HCT116 (cell line): ENCODE results near the gene EYA2. TPM values are rescaled to one million over a fixed set of nuclear protein-coding genes. Genes with fewer than 3 reads are reported as not detected.

Experiments used
- ATAC-seq: fragments of 200-7000 bp; cut with Tn5 transposase; 2 replicates; pipeline ENCODE4 v1.9.1; 2020; ENCODE audit warnings: mild to moderate bottlenecking, moderate library complexity
- BruUV-seq: library from RNA; stranded (reverse); fragments of 400-500 nt; replicated peaks from 2 replicates; lab custom pipeline; 2021; lab: Mats Ljungman, UMichigan
- CTCF ChIA-PET: fragments of 300-600 bp; sonication (Branson Sonifier 250); formaldehyde crosslinking; loops from one replicate; lab custom pipeline; 2021; ENCODE audit warnings: antibody characterized with exemption; lab: Charles Lee
- POLR2A ChIA-PET: fragments of 300-600, 350-600 bp; sonication (Branson Sonifier 250); formaldehyde crosslinking; loops from one replicate; lab custom pipeline; 2021; ENCODE audit warnings: antibody characterized with exemption; lab: Charles Lee
- RAD21 ChIA-PET, 2 experiments: fragments of 300-600 bp; sonication (Branson Sonifier 250); formaldehyde crosslinking; loops; one replicate each; lab custom pipeline; 2023; ENCODE audit warnings: low total read pairs in 2 of 2; ENCODE audit not compliant: uncharacterized antibody in 2 of 2, unreplicated experiment in 2 of 2, low non-redundant PET in 1 of 2; lab: Charles Lee
- DNase-seq: peaks from one replicate; pipeline ENCODE4 v3.0.0-alpha.2; 2010; ENCODE audit warnings: low read depth, low spot score
- H2AFZ ChIP-seq: fragments of 200-600 bp; shearing (Covaris generic), sonication (generic); 2 replicates; pipeline ENCODE4 v1.6.1; 2017; ENCODE audit warnings: low read depth, mixed run types, mixed read lengths, antibody characterized with exemption, low read length; ENCODE audit not compliant: poor library complexity, severe bottlenecking
- H3K27ac ChIP-seq: 2 replicates; pipeline ENCODE4 v1.5.1; 2012; ENCODE audit warnings: low read depth, low read length
- H3K27me3 ChIP-seq: fragments of 200-600 bp; sonication (generic); 2 replicates; pipeline ENCODE4 v1.6.1; 2016; ENCODE audit warnings: mixed run types, low read length, mixed read lengths; ENCODE audit not compliant: insufficient read depth
- H3K36me3 ChIP-seq, 2 experiments: fragments of 200-500 bp in 1 of 2; fragments of 200-600 bp in 1 of 2; sonication (Bioruptor generic) in 1 of 2; sonication (generic) in 1 of 2; 2 replicates each; pipeline versions ENCODE4 v1.5.1 to v1.6.1; 2014 to 2016; ENCODE audit warnings: low read length in 2 of 2, inconsistent platforms in 1 of 2, mixed read lengths in 1 of 2, mixed run types in 1 of 2; ENCODE audit not compliant: insufficient read depth in 2 of 2, control insufficient read depth in 1 of 2
- H3K4me1 ChIP-seq, 2 experiments: fragments of 200-600 bp in 1 of 2; sonication (generic) in 1 of 2; 2 replicates each; pipeline versions ENCODE4 v1.5.1 to v1.6.1; 2012 to 2017; ENCODE audit warnings: low read length in 2 of 2, inconsistent platforms in 1 of 2, mild to moderate bottlenecking in 1 of 2, mixed read lengths in 1 of 2, mixed run types in 1 of 2, moderate library complexity in 1 of 2; ENCODE audit not compliant: insufficient read depth in 2 of 2, control insufficient read depth in 1 of 2
- H3K4me2 ChIP-seq: fragments of 200-600 bp; sonication (generic); 2 replicates; pipeline ENCODE4 v1.6.1; 2017; ENCODE audit warnings: mixed run types, low read length, mixed read lengths
- H3K4me3 ChIP-seq, 2 experiments: fragments of 200-600 bp in 1 of 2; sonication (generic) in 1 of 2; replicated peaks in 1 of 2; 2 replicates each; pipeline ENCODE4 v1.5.1; 2011 to 2016; ENCODE audit warnings: low read length in 2 of 2, control low read depth in 1 of 2, low read depth in 1 of 2, mild to moderate bottlenecking in 1 of 2, mixed read lengths in 1 of 2, mixed run types in 1 of 2
- H3K79me2 ChIP-seq: fragments of 200-600 bp; sonication (generic); 2 replicates; pipeline ENCODE4 v1.6.1; 2017; ENCODE audit warnings: mild to moderate bottlenecking, mixed run types, low read length, moderate library complexity, mixed read lengths; ENCODE audit not compliant: insufficient read depth
- H3K9ac ChIP-seq: fragments of 200-600 bp; sonication (generic); 2 replicates; pipeline ENCODE4 v1.6.1; 2016; ENCODE audit warnings: low read length, mixed read lengths
- H3K9me2 ChIP-seq: fragments of 200-600 bp; sonication (generic), shearing (Covaris generic); 2 replicates; pipeline ENCODE4 v1.6.1; 2017; ENCODE audit warnings: mixed run types, mild to moderate bottlenecking, moderate library complexity; ENCODE audit not compliant: insufficient read depth
- H3K9me3 ChIP-seq, 2 experiments: fragments of 200-500 bp in 1 of 2; fragments of 200-600 bp in 1 of 2; sonication (Bioruptor generic) in 1 of 2; sonication (generic) in 1 of 2; 2 replicates each; pipeline ENCODE4 v1.6.1; 2014 to 2017; ENCODE audit warnings: low read length in 2 of 2, mixed read lengths in 2 of 2, inconsistent platforms in 1 of 2, low read depth in 1 of 2, mild to moderate bottlenecking in 1 of 2, mixed run types in 1 of 2, moderate library complexity in 1 of 2; ENCODE audit not compliant: control insufficient read depth in 1 of 2, insufficient read depth in 1 of 2
- H4K20me1 ChIP-seq: fragments of 200-600 bp; sonication (generic), shearing (Covaris generic); 2 replicates; pipeline ENCODE4 v1.6.1; 2017; ENCODE audit warnings: mixed run types, mild to moderate bottlenecking, moderate library complexity; ENCODE audit not compliant: insufficient read depth
- CBX3 ChIP-seq: IDR thresholded peaks from 2 replicates; pipeline ENCODE4 v1.6.1; 2012; ENCODE audit warnings: low read depth
- EGR1 ChIP-seq: IDR thresholded peaks from 2 replicates; pipeline ENCODE4 v1.6.1; 2012; ENCODE audit warnings: low read depth
- ELF1 ChIP-seq: IDR thresholded peaks from 2 replicates; pipeline ENCODE4 v1.6.1; 2012; ENCODE audit warnings: low read depth, borderline replicate concordance
- JUND ChIP-seq: IDR thresholded peaks from 2 replicates; pipeline ENCODE4 v1.6.1; 2012
- POLR2AphosphoS5 ChIP-seq: IDR thresholded peaks from 2 replicates; pipeline ENCODE4 v1.6.1; 2011; ENCODE audit warnings: mild to moderate bottlenecking, low read depth, low read length, moderate library complexity
- intact Hi-C: fragments of 100-400 bp; cut with micrococcal nuclease; formaldehyde crosslinking; loops from 2 replicates; pipeline ENCODE4 v1.10.0; 2022
- total RNA-seq: library from RNA; stranded (reverse); gene quantifications from one replicate; pipeline ENCODE4 v1.2.1, GENCODE V29; 2021; ENCODE audit not compliant: unreplicated experiment
- TF ChIP-seq, protein P1 (sequence below): IDR thresholded peaks from 2 replicates; pipeline ENCODE4 v1.6.1; 2011; ENCODE audit warnings: mild to moderate bottlenecking, low read length, moderate library complexity; ENCODE audit not compliant: insufficient replicate concordance; ENCODE audit errors: extremely low read depth
- TF ChIP-seq, protein P2 (sequence below), 3 experiments: fragments of 200-600 bp in 1 of 3; sonication (generic) in 1 of 3; IDR thresholded peaks in 2 of 3; conservative IDR thresholded peaks in 1 of 3; 2 replicates each; pipeline ENCODE4 v1.5.1; 2012 to 2017; ENCODE audit warnings: low read depth in 2 of 3, low read length in 2 of 3, antibody characterized with exemption in 1 of 3, borderline replicate concordance in 1 of 3, control low read depth in 1 of 3, mild to moderate bottlenecking in 1 of 3, mixed read lengths in 1 of 3, mixed run types in 1 of 3, moderate library complexity in 1 of 3; ENCODE audit not compliant: insufficient read depth in 1 of 3

Gene EYA2
- total RNA-seq, 1 experiment from 2014 or later, result not detected

DNA sequence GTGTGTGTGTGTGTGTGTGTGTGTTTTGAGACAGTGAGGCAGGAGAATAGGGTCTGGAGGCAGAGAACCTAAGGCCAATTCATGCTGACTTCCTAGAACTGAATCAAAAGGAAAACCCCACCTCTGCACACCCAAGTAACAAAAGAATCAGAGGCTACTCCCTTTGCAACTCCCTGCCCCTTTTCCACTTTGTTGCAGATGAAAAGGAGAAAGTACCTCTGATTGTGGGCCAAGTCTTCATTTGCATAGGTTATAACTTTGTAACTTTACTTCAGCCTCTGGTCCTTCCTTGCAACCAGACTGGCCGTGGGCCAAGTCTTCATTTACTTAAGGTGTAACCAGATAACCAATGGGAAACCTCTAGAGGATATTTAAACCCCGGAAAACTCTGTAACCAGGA is 168.8 kb downstream of the EYA2 start:
- Histone ChIP-seq H3K9ac (no peak overlapping the region), H3K27me3 (no peaks in the 10 kb centered on the region), H3K4me3 (no peak overlapping the region), H3K9me3 (peaks cover 4 to 15% of the 10 kb centered on the region in 2 experiments; a peak in 3 of 4 replicates), H3K4me1 (no peaks in the 10 kb centered on the region), H2AFZ (no peak overlapping the region), H4K20me1 (no peaks in the 10 kb centered on the region), H3K27ac (no peak overlapping the region), H3K9me2 (no peaks in the 10 kb centered on the region), H3K36me3 (no peaks in the 10 kb centered on the region), H3K79me2 (no peaks in the 10 kb centered on the region), H3K4me2 (no peak overlapping the region)
- CTCF ChIA-PET, result no interaction called here
- no TSS peak for BruUV-seq
- intact Hi-C loops, result no loop called here
- DNase-seq, result no peak
- no peak for ATAC-seq
- RAD21 ChIA-PET, result no interaction called here
- TF ChIP-seq EGR1, result no peak
- TF ChIP-seq, protein P1, sequence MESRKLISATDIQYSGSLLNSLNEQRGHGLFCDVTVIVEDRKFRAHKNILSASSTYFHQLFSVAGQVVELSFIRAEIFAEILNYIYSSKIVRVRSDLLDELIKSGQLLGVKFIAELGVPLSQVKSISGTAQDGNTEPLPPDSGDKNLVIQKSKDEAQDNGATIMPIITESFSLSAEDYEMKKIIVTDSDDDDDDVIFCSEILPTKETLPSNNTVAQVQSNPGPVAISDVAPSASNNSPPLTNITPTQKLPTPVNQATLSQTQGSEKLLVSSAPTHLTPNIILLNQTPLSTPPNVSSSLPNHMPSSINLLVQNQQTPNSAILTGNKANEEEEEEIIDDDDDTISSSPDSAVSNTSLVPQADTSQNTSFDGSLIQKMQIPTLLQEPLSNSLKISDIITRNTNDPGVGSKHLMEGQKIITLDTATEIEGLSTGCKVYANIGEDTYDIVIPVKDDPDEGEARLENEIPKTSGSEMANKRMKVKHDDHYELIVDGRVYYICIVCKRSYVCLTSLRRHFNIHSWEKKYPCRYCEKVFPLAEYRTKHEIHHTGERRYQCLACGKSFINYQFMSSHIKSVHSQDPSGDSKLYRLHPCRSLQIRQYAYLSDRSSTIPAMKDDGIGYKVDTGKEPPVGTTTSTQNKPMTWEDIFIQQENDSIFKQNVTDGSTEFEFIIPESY, result no peak
- POLR2A ChIA-PET, result no interaction called here

DNA sequence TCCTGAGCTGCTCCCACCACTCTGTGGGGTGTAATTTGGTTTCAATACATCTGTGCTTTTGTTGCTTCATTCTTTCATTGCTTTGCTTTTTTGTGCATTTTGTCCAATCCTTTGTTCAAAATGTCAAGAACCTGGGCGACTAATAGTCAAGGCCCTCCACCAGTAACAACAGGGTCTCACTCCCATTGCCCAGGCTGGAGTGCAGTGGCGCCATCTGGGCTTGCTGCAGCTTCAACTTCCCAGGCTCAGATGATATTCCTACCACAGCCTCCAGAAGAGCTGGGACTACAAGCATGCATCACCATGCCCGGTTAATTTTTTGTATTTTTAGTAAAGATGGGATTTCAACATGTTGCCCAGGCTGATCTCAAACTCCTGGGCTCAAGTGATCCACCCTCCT is 169.2 kb downstream of the EYA2 start:
- H3K4me1 ChIP-seq, result no peaks in the 10 kb centered on the region
- BruUV-seq, result no TSS peak
- H4K20me1 ChIP-seq, result no peaks in the 10 kb centered on the region
- ChIA-PET POLR2A (no interaction called here), RAD21 (no interaction called here), CTCF (no interaction called here)
- ATAC-seq (no peak), DNase-seq (no peak)
- H3K9me2 ChIP-seq, result no peaks in the 10 kb centered on the region
- no peak overlapping the region for H2AFZ ChIP-seq
- peaks cover 4 to 18% of the 10 kb centered on the region in 2 experiments; a peak in 3 of 4 replicates for H3K9me3 ChIP-seq
- H3K27me3 ChIP-seq, result no peaks in the 10 kb centered on the region
- no peaks in the 10 kb centered on the region for H3K79me2 ChIP-seq
- intact Hi-C loops, result no loop called here
- H3K36me3 ChIP-seq, result no peaks in the 10 kb centered on the region
- no peak overlapping the region for H3K4me3 ChIP-seq
- no peak overlapping the region for H3K4me2 ChIP-seq
- TF ChIP-seq POLR2AphosphoS5 (no peak), CBX3 (no peak), JUND (no peak), ELF1 (no peak)
- TF ChIP-seq, protein P1, result no peak
- TF ChIP-seq, protein P2, sequence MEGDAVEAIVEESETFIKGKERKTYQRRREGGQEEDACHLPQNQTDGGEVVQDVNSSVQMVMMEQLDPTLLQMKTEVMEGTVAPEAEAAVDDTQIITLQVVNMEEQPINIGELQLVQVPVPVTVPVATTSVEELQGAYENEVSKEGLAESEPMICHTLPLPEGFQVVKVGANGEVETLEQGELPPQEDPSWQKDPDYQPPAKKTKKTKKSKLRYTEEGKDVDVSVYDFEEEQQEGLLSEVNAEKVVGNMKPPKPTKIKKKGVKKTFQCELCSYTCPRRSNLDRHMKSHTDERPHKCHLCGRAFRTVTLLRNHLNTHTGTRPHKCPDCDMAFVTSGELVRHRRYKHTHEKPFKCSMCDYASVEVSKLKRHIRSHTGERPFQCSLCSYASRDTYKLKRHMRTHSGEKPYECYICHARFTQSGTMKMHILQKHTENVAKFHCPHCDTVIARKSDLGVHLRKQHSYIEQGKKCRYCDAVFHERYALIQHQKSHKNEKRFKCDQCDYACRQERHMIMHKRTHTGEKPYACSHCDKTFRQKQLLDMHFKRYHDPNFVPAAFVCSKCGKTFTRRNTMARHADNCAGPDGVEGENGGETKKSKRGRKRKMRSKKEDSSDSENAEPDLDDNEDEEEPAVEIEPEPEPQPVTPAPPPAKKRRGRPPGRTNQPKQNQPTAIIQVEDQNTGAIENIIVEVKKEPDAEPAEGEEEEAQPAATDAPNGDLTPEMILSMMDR (IDR thresholded peaks at IDR 0.05 in 2 of 3, conservative IDR thresholded peaks at IDR 0.05 in 1 of 3; ENCODE audit: borderline replicate concordance in 1 of 3, insufficient read depth in 1 of 3, low read depth in 2 of 3, low read length in 2 of 3), result no peak
- H3K27ac ChIP-seq, result no peak overlapping the region
- no peak overlapping the region for H3K9ac ChIP-seq
